Caco-2 (cell line): Measurements from ENCODE around the gene MARS1. TPM values are rescaled to one million over a fixed set of nuclear protein-coding genes. Genes with fewer than 3 reads are reported as not detected.

Experiments used
- BruUV-seq: library from RNA; stranded (reverse); fragments of 400-500 nt; replicated peaks from 2 replicates; lab custom pipeline; 2021; lab: Mats Ljungman, UMichigan
- CTCF ChIA-PET: fragments of 300-600 bp; sonication (Branson Sonifier 250); formaldehyde crosslinking; loops from one replicate; lab custom pipeline; 2022; ENCODE audit warnings: antibody characterized with exemption; lab: Charles Lee
- POLR2A ChIA-PET: fragments of 300-600 bp; sonication (Branson Sonifier 250); formaldehyde crosslinking; loops from one replicate; lab custom pipeline; 2022; ENCODE audit warnings: antibody characterized with exemption; lab: Charles Lee
- DNase-seq, 2 experiments: peaks; one replicate each; pipeline versions ENCODE4 v3.0.0 to v3.0.0-alpha.2; 2020 to 2022
- H3K27me3 ChIP-seq: replicated peaks from 2 replicates; pipeline ENCODE4 v1.6.0; 2011; ENCODE audit warnings: low read length; ENCODE audit not compliant: control insufficient read depth, insufficient read depth
- H3K36me3 ChIP-seq: 2 replicates; pipeline ENCODE4 v1.5.1; 2011; ENCODE audit warnings: low read length; ENCODE audit not compliant: control insufficient read depth, insufficient read depth
- H3K4me1 ChIP-seq: fragments of 250-450 bp; sonication (Bioruptor Pico); 2 replicates; pipeline ENCODE4 v1.5.1; 2020; ENCODE audit warnings: mild to moderate bottlenecking
- H3K4me3 ChIP-seq: 2 replicates; pipeline ENCODE4 v1.5.1; 2011; ENCODE audit warnings: low read depth, mild to moderate bottlenecking, control low read depth, low read length
- H3K9me3 ChIP-seq: fragments of 250-450 bp; sonication (Bioruptor Pico); 2 replicates; pipeline ENCODE4 v1.5.1; 2020; ENCODE audit warnings: mild to moderate bottlenecking, moderate library complexity
- H3K27ac Mint-ChIP-seq: one replicate; pipeline ENCODE4 v1.8.0; 2022; ENCODE audit warnings: mixed read lengths; ENCODE audit not compliant: unreplicated experiment
- H3K27me3 Mint-ChIP-seq: one replicate; pipeline ENCODE4 v1.8.0; 2022; ENCODE audit warnings: mixed read lengths; ENCODE audit not compliant: insufficient read depth, unreplicated experiment
- H3K36me3 Mint-ChIP-seq: one replicate; pipeline ENCODE4 v1.8.0; 2022; ENCODE audit warnings: mild to moderate bottlenecking, mixed read lengths; ENCODE audit not compliant: insufficient read depth, unreplicated experiment
- H3K4me1 Mint-ChIP-seq: one replicate; pipeline ENCODE4 v1.8.0; 2022; ENCODE audit warnings: low read depth, mixed read lengths; ENCODE audit not compliant: unreplicated experiment
- H3K4me3 Mint-ChIP-seq: one replicate; pipeline ENCODE4 v1.8.0; 2022; ENCODE audit warnings: mild to moderate bottlenecking, moderate library complexity, mixed read lengths; ENCODE audit not compliant: unreplicated experiment
- H3K9me3 Mint-ChIP-seq: one replicate; pipeline ENCODE4 v1.8.0; 2022; ENCODE audit warnings: mixed read lengths; ENCODE audit not compliant: unreplicated experiment
- CTCF ChIP-seq, 2 experiments: fragments of 200-600 bp in 1 of 2; IDR thresholded peaks; 1 replicate in 1 of 2; 2 replicates in 1 of 2; pipeline versions ENCODE4 v1.5.1 to v1.8.0; 2011 to 2022; ENCODE audit warnings: antibody characterized with exemption in 1 of 2, control low read depth in 1 of 2, inconsistent platforms in 1 of 2, low read depth in 1 of 2, low read length in 1 of 2, mild to moderate bottlenecking in 1 of 2, moderate library complexity in 1 of 2; ENCODE audit not compliant: insufficient read depth in 1 of 2, severe bottlenecking in 1 of 2, unreplicated experiment in 1 of 2
- intact Hi-C: fragments of 100-400 bp; cut with micrococcal nuclease; formaldehyde crosslinking; loops from one replicate; pipeline ENCODE4 v1.10.0; 2022; ENCODE audit not compliant: unreplicated experiment
- total RNA-seq: library from RNA; stranded (reverse); gene quantifications from 2 replicates; pipeline ENCODE4 v1.2.3, GENCODE V29; 2022

The MARS1 gene
- total RNA-seq, 1 experiment from 2014 or later, result 583 TPM

- intact Hi-C loops, result no loop called here
- TF ChIP-seq CTCF (IDR thresholded peaks at IDR 0.05; ENCODE audit: insufficient read depth in 1 of 2, low read depth in 1 of 2, low read length in 1 of 2, severe bottlenecking in 1 of 2, unreplicated experiment in 1 of 2), result no peak
- no peaks in the 10 kb centered on the region for H3K9me3 ChIP-seq
- Mint-ChIP-seq H3K4me3 (no peak overlapping the region), H3K36me3 (peaks cover 67% of the 10 kb centered on the region), H3K27me3 (no peaks in the 10 kb centered on the region), H3K4me1 (peaks cover 7% of the 10 kb centered on the region), H3K9me3 (no peaks in the 10 kb centered on the region), H3K27ac (no peak overlapping the region)
- H3K4me3 ChIP-seq, result no peak overlapping the region
- H3K36me3 ChIP-seq, result peaks cover 6% of the 10 kb centered on the region
- ChIA-PET CTCF (no interaction called here), POLR2A (no interaction called here)
- H3K4me1 ChIP-seq, result peaks cover 12% of the 10 kb centered on the region
- BruUV-seq, result no TSS peak
- no peaks in the 10 kb centered on the region for H3K27me3 ChIP-seq
- DNase-seq, result no peak
Measured at GRCh38 chr12:57527184-57527583, 39.3 kb downstream of the MARS1 start.

DNA sequence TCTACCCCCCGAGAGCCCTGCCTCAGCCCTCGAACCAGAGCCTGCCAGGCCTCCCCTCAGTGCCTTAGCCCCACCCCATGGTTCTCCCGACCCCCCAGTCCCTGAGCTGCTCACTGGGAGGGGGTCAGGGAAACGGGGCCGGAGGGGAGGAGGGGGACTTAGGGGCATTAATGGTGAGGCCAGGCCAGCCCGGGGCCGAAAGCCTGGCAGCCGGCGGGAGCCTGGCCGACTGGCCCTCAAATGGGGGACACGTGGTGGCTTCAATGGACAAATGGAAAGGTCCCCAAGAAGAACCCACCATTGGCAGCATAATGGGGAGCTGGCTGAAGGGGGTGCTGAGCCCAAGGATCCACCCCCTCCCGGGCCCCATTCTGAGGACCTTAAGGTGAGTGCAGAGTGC, 40.3 kb downstream of the MARS1 start:
- intact Hi-C loops, result no loop called here
- no peaks in the 10 kb centered on the region for H3K27me3 Mint-ChIP-seq
- CTCF ChIA-PET, result interaction anchor here (0.6 kb wide), 1 partner anchor 228 kb away, joined by 4 read pairs; no protein-coding TSS in a partner anchor

DNA sequence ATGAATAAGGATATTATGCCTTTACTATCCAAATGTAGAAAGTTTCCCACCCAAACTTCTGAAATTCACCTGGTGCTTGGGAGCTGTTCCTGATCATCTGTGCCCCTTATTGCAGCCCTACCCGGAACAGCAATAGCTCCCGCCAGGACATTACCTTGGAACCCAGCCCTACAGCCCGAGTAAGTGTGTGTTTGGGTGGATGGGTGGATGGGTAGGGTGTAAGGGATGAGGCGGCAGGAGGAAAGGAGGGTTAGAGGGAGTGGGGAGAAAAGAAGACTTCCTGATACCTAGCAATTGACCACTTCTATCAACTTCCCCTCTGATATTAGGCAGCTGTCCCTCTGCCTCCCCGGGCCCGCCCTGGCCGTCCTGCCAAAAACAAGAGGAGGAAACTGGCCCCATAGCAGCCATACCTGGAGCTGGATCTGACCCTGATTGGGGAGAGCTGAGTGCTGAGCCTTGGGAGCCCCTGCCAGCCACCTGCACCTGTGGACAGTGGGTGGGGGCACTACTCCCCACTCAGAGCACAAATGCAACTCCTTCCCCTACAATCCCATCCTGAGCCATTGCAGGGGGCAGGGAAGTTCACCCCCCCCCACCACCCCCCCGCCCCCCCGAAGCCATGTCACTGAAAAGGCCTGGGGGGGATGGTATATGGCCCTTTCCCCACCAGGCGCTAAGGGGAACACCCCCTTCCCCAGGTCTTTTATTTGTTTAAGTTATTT, 41.1 kb downstream of the MARS1 start:
- H3K4me1 Mint-ChIP-seq, result peaks cover 7% of the 10 kb centered on the region
- Histone ChIP-seq H3K4me3 (no peak overlapping the region), H3K4me1 (peaks cover 10% of the 10 kb centered on the region), H3K9me3 (no peaks in the 10 kb centered on the region), H3K27me3 (no peaks in the 10 kb centered on the region), H3K36me3 (peaks cover 9% of the 10 kb centered on the region)
- H3K27me3 Mint-ChIP-seq, result no peaks in the 10 kb centered on the region
- H3K4me3 Mint-ChIP-seq, result no peak overlapping the region
- CTCF ChIA-PET, result no interaction called here
- peaks cover 66% of the 10 kb centered on the region for H3K36me3 Mint-ChIP-seq
- POLR2A ChIA-PET, result no interaction called here
- no peak for TF ChIP-seq CTCF (IDR thresholded peaks at IDR 0.05; ENCODE audit: insufficient read depth in 1 of 2, low read depth in 1 of 2, low read length in 1 of 2, severe bottlenecking in 1 of 2, unreplicated experiment in 1 of 2)
- intact Hi-C loops, result no loop called here
- BruUV-seq, result no TSS peak
- H3K27ac Mint-ChIP-seq, result no peak overlapping the region
- no peak for DNase-seq
- no peaks in the 10 kb centered on the region for H3K9me3 Mint-ChIP-seq

More for the DNA sequence above, 40.3 kb downstream of the MARS1 start:
- Histone ChIP-seq H3K4me1 (peaks cover 12% of the 10 kb centered on the region), H3K27me3 (no peaks in the 10 kb centered on the region), H3K4me3 (no peak overlapping the region), H3K36me3 (peaks cover 9% of the 10 kb centered on the region), H3K9me3 (no peaks in the 10 kb centered on the region)
- DNase-seq, result no peak
- Mint-ChIP-seq H3K4me1 (peaks cover 7% of the 10 kb centered on the region), H3K9me3 (no peaks in the 10 kb centered on the region), H3K4me3 (no peak overlapping the region), H3K36me3 (peaks cover 66% of the 10 kb centered on the region), H3K27ac (no peak overlapping the region)
- POLR2A ChIA-PET, result no interaction called here
- no peak for TF ChIP-seq CTCF (IDR thresholded peaks at IDR 0.05; ENCODE audit: insufficient read depth in 1 of 2, low read depth in 1 of 2, low read length in 1 of 2, severe bottlenecking in 1 of 2, unreplicated experiment in 1 of 2)
- no TSS peak for BruUV-seq
